ENCODE measurements around the gene TFAP2A. TPM values are rescaled to one million over a fixed set of nuclear protein-coding genes. Genes with fewer than 3 reads are reported as not detected.

Gene TFAP2A
- polyA plus RNA-seq, 2 donors, result 20.9 to 28.8 TPM

GRCh38 chr6:10449751-10450150 lies 34.9 kb upstream of the TFAP2A start:
- Histone ChIP-seq H3K27ac (ENCODE audit: low read depth in 2 of 2, low read length in 1 of 2) (no peak overlapping the region), H3K36me3 (ENCODE audit: control insufficient read depth in 2 of 2, insufficient read depth in 2 of 2, low read length in 1 of 2) (no peaks in the 10 kb centered on the region), H3K4me1 (ENCODE audit: control insufficient read depth in 2 of 2, insufficient read depth in 2 of 2, low read length in 1 of 2) (peaks cover 0 to 2% of the 10 kb centered on the region in 2 donors), H3K9me3 (ENCODE audit: control insufficient read depth in 2 of 2, insufficient read depth in 1 of 2, low read depth in 1 of 2, low read length in 1 of 2) (no peaks in the 10 kb centered on the region), H3K4me3 (ENCODE audit: low read depth in 1 of 2, low read length in 2 of 2) (no peak overlapping the region), H3K27me3 (ENCODE audit: control insufficient read depth in 1 of 2, insufficient read depth in 2 of 2, low read length in 2 of 2) (no peaks in the 10 kb centered on the region)
- 71 to 75% methylated on average over 5 of the region's 5 CpGs for WGBS, 2 donors

GRCh38 chr6:10448096-10448495 lies 33.2 kb upstream of the TFAP2A start:
- no peaks in the 10 kb centered on the region for H3K36me3 ChIP-seq (ENCODE audit: control insufficient read depth in 2 of 2, insufficient read depth in 2 of 2, low read length in 1 of 2)
- 55 to 66% methylated on average over 1 of the region's 1 CpG for WGBS, 2 donors
- H3K9me3 ChIP-seq (ENCODE audit: control insufficient read depth in 2 of 2, insufficient read depth in 1 of 2, low read depth in 1 of 2, low read length in 1 of 2), result no peaks in the 10 kb centered on the region

GRCh38 chr6:10446548-10446947 lies 31.7 kb upstream of the TFAP2A start:
- Histone ChIP-seq H3K4me1 (ENCODE audit: control insufficient read depth in 2 of 2, insufficient read depth in 2 of 2, low read length in 1 of 2) (peaks cover 0 to 2% of the 10 kb centered on the region in 2 donors), H3K27me3 (ENCODE audit: control insufficient read depth in 1 of 2, insufficient read depth in 2 of 2, low read length in 2 of 2) (no peaks in the 10 kb centered on the region), H3K27ac (ENCODE audit: low read depth in 2 of 2, low read length in 1 of 2) (no peak overlapping the region), H3K36me3 (ENCODE audit: control insufficient read depth in 2 of 2, insufficient read depth in 2 of 2, low read length in 1 of 2) (no peaks in the 10 kb centered on the region), H3K9me3 (ENCODE audit: control insufficient read depth in 2 of 2, insufficient read depth in 1 of 2, low read depth in 1 of 2, low read length in 1 of 2) (no peaks in the 10 kb centered on the region), H3K4me3 (ENCODE audit: low read depth in 1 of 2, low read length in 2 of 2) (no peak overlapping the region)
- WGBS, 2 donors, result 81 to 95% methylated on average over 1 of the region's 1 CpG

More at GRCh38 chr6:10448096-10448495, 33.2 kb upstream of the TFAP2A start:
- Histone ChIP-seq H3K27ac (ENCODE audit: low read depth in 2 of 2, low read length in 1 of 2) (no peak overlapping the region), H3K27me3 (ENCODE audit: control insufficient read depth in 1 of 2, insufficient read depth in 2 of 2, low read length in 2 of 2) (no peaks in the 10 kb centered on the region), H3K4me1 (ENCODE audit: control insufficient read depth in 2 of 2, insufficient read depth in 2 of 2, low read length in 1 of 2) (peaks cover 0 to 2% of the 10 kb centered on the region in 2 donors), H3K4me3 (ENCODE audit: low read depth in 1 of 2, low read length in 2 of 2) (no peak overlapping the region)

- Histone ChIP-seq H3K4me1 (ENCODE audit: control insufficient read depth in 2 of 2, insufficient read depth in 2 of 2, low read length in 1 of 2) (no peaks in the 10 kb centered on the region), H3K9me3 (ENCODE audit: control insufficient read depth in 2 of 2, insufficient read depth in 1 of 2, low read depth in 1 of 2, low read length in 1 of 2) (no peaks in the 10 kb centered on the region), H3K36me3 (ENCODE audit: control insufficient read depth in 2 of 2, insufficient read depth in 2 of 2, low read length in 1 of 2) (no peaks in the 10 kb centered on the region), H3K4me3 (ENCODE audit: low read depth in 1 of 2, low read length in 2 of 2) (no peak overlapping the region), H3K27me3 (ENCODE audit: control insufficient read depth in 1 of 2, insufficient read depth in 2 of 2, low read length in 2 of 2) (no peaks in the 10 kb centered on the region), H3K27ac (ENCODE audit: low read depth in 2 of 2, low read length in 1 of 2) (peak overlapping the region; percentile 56 to 94)
- WGBS, 2 donors, result 74 to 81% methylated on average over 3 of the region's 3 CpGs
Observed at GRCh38 chr6:10441655-10442009, 26.8 kb upstream of the TFAP2A start.

GRCh38 chr6:10441004-10441654 lies 26.3 kb upstream of the TFAP2A start:
- H3K27me3 ChIP-seq (ENCODE audit: control insufficient read depth in 1 of 2, insufficient read depth in 2 of 2, low read length in 2 of 2), result no peaks in the 10 kb centered on the region
- H3K4me3 ChIP-seq (ENCODE audit: low read depth in 1 of 2, low read length in 2 of 2), result no peak overlapping the region
- peak overlapping the region; percentile 93 to 94 for H3K27ac ChIP-seq (ENCODE audit: low read depth in 2 of 2, low read length in 1 of 2)
- H3K4me1 ChIP-seq (ENCODE audit: control insufficient read depth in 2 of 2, insufficient read depth in 2 of 2, low read length in 1 of 2), result no peaks in the 10 kb centered on the region
- WGBS, 2 donors, result 38 to 44% methylated on average over 7 of the region's 7 CpGs
- H3K9me3 ChIP-seq (ENCODE audit: control insufficient read depth in 2 of 2, insufficient read depth in 1 of 2, low read depth in 1 of 2, low read length in 1 of 2), result no peaks in the 10 kb centered on the region
- no peaks in the 10 kb centered on the region for H3K36me3 ChIP-seq (ENCODE audit: control insufficient read depth in 2 of 2, insufficient read depth in 2 of 2, low read length in 1 of 2)

DNA sequence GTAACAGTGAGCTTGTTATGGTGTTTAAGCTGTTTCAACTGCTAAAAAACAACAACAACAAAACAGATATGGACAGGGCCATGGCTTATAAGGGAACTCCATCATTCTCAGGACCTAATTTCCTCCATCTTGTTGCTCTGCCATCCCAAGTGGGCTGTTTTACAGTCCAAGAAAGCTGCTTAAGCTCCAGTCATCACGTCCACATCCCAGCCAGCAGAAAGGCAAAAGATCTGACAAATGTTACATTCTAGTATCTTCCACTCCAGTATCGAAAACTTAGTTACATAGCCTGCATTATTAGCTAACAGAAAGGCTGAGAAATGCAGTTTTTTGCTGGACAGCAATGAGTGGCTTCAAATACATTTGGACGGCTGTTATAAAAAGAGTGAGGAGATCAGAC lies 23.0 kb upstream of the TFAP2A start:
- Histone ChIP-seq H3K27me3 (ENCODE audit: control insufficient read depth in 1 of 2, insufficient read depth in 2 of 2, low read length in 2 of 2) (no peaks in the 10 kb centered on the region), H3K36me3 (ENCODE audit: control insufficient read depth in 2 of 2, insufficient read depth in 2 of 2, low read length in 1 of 2) (no peaks in the 10 kb centered on the region), H3K4me3 (ENCODE audit: low read depth in 1 of 2, low read length in 2 of 2) (no peak overlapping the region), H3K9me3 (ENCODE audit: control insufficient read depth in 2 of 2, insufficient read depth in 1 of 2, low read depth in 1 of 2, low read length in 1 of 2) (no peaks in the 10 kb centered on the region), H3K27ac (ENCODE audit: low read depth in 2 of 2, low read length in 1 of 2) (no peak overlapping the region), H3K4me1 (ENCODE audit: control insufficient read depth in 2 of 2, insufficient read depth in 2 of 2, low read length in 1 of 2) (no peaks in the 10 kb centered on the region)
- 83 to 86% methylated on average over 3 of the region's 3 CpGs for WGBS, 2 donors

GRCh38 chr6:10434235-10434634 lies 19.4 kb upstream of the TFAP2A start:
- H3K27me3 ChIP-seq (ENCODE audit: control insufficient read depth in 1 of 2, insufficient read depth in 2 of 2, low read length in 2 of 2), result no peaks in the 10 kb centered on the region
- WGBS, 2 donors, result 47 to 49% methylated on average over 4 of the region's 4 CpGs
- H3K4me1 ChIP-seq (ENCODE audit: control insufficient read depth in 2 of 2, insufficient read depth in 2 of 2, low read length in 1 of 2), result no peaks in the 10 kb centered on the region
- H3K9me3 ChIP-seq (ENCODE audit: control insufficient read depth in 2 of 2, insufficient read depth in 1 of 2, low read depth in 1 of 2, low read length in 1 of 2), result no peaks in the 10 kb centered on the region
- no peak overlapping the region for H3K27ac ChIP-seq (ENCODE audit: low read depth in 2 of 2, low read length in 1 of 2)
- H3K4me3 ChIP-seq (ENCODE audit: low read depth in 1 of 2, low read length in 2 of 2), result no peak overlapping the region
- no peaks in the 10 kb centered on the region for H3K36me3 ChIP-seq (ENCODE audit: control insufficient read depth in 2 of 2, insufficient read depth in 2 of 2, low read length in 1 of 2)

DNA sequence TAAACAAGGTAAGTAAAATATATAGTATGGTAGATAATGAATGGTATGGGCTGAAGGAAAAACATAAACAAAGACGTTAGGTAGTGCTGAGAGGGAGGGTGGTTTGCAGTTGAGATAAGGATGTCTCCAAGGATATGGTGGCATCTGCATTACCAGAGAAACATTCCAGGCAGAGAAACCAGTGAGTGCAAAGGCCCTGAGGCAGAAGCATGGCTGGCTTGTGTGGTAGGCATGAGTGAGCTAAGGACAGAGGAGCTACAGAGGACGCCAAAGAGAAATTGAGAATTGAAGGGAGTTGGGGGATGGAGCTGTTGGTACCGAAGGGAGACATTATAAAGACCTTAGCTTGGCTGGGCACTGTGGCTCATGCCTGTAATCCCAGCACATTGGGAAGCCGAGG lies 18.4 kb upstream of the TFAP2A start:
- 78 to 89% methylated on average over 4 of the region's 4 CpGs for WGBS, 2 donors
- Histone ChIP-seq H3K4me1 (ENCODE audit: control insufficient read depth in 2 of 2, insufficient read depth in 2 of 2, low read length in 1 of 2) (no peaks in the 10 kb centered on the region), H3K9me3 (ENCODE audit: control insufficient read depth in 2 of 2, insufficient read depth in 1 of 2, low read depth in 1 of 2, low read length in 1 of 2) (no peaks in the 10 kb centered on the region), H3K27me3 (ENCODE audit: control insufficient read depth in 1 of 2, insufficient read depth in 2 of 2, low read length in 2 of 2) (no peaks in the 10 kb centered on the region), H3K36me3 (ENCODE audit: control insufficient read depth in 2 of 2, insufficient read depth in 2 of 2, low read length in 1 of 2) (no peaks in the 10 kb centered on the region), H3K27ac (ENCODE audit: low read depth in 2 of 2, low read length in 1 of 2) (no peak overlapping the region), H3K4me3 (ENCODE audit: low read depth in 1 of 2, low read length in 2 of 2) (no peak overlapping the region)

- H3K27ac ChIP-seq (ENCODE audit: low read depth in 2 of 2, low read length in 1 of 2), result no peak overlapping the region
- H3K9me3 ChIP-seq (ENCODE audit: control insufficient read depth in 2 of 2, insufficient read depth in 1 of 2, low read depth in 1 of 2, low read length in 1 of 2), result no peaks in the 10 kb centered on the region
- H3K4me1 ChIP-seq (ENCODE audit: control insufficient read depth in 2 of 2, insufficient read depth in 2 of 2, low read length in 1 of 2), result no peaks in the 10 kb centered on the region
- H3K4me3 ChIP-seq (ENCODE audit: low read depth in 1 of 2, low read length in 2 of 2), result no peak overlapping the region
- H3K36me3 ChIP-seq (ENCODE audit: control insufficient read depth in 2 of 2, insufficient read depth in 2 of 2, low read length in 1 of 2), result no peaks in the 10 kb centered on the region
- 74 to 75% methylated on average over 7 of the region's 7 CpGs for WGBS, 2 donors
- no peaks in the 10 kb centered on the region for H3K27me3 ChIP-seq (ENCODE audit: control insufficient read depth in 1 of 2, insufficient read depth in 2 of 2, low read length in 2 of 2)
Observed at GRCh38 chr6:10431423-10432164, 16.7 kb upstream of the TFAP2A start.
